GM19468 (cell line): Measurements from ENCODE around the gene LY86.
"Not testable (repeated sequence)": the region's sequence is repeated elsewhere in the genome, so short reads cannot be mapped to it uniquely, and the experiment has no call there.

Experiments used
- ATAC-seq: cut with Tn5 transposase; IDR thresholded peaks from one replicate; pipeline ENCODE4 v1.9.1; 2021; ENCODE audit warnings: mild to moderate bottlenecking, moderate library complexity, moderate number of reproducible peaks; ENCODE audit not compliant: unreplicated experiment; ENCODE audit errors: extremely low read depth

Gene LY86

GRCh38 chr6:6592826-6593475 lies 4.4 kb downstream of the LY86 start:
- no peak for ATAC-seq

GRCh38 chr6:6593867-6594468 lies 5.4 kb downstream of the LY86 start:
- ATAC-seq, result no peak

- no peak for ATAC-seq
These were observed 6.5 kb downstream of the LY86 start for GRCh38 chr6:6595025-6595424.

GRCh38 chr6:6595952-6596351 lies 7.4 kb downstream of the LY86 start:
- no peak for ATAC-seq

- no peak for ATAC-seq
These were observed 8.2 kb downstream of the LY86 start for GRCh38 chr6:6596529-6597328.

GRCh38 chr6:6597682-6598081 lies 9.2 kb downstream of the LY86 start:
- ATAC-seq, result no peak

- ATAC-seq, result no peak
These were observed 11.0 kb downstream of the LY86 start for GRCh38 chr6:6599468-6599873.

GRCh38 chr6:6600875-6601274 lies 12.4 kb downstream of the LY86 start:
- no peak for ATAC-seq

GRCh38 chr6:6602262-6602661 lies 13.7 kb downstream of the LY86 start:
- no peak for ATAC-seq

GRCh38 chr6:6603317-6603716 lies 14.8 kb downstream of the LY86 start:
- no peak for ATAC-seq

GRCh38 chr6:6604015-6604414 lies 15.5 kb downstream of the LY86 start:
- ATAC-seq, result no peak

GRCh38 chr6:6604566-6604965 lies 16.0 kb downstream of the LY86 start:
- ATAC-seq, result no peak

- ATAC-seq, result no peak
These were observed 17.4 kb downstream of the LY86 start for GRCh38 chr6:6605873-6606272.

- not testable (repeated sequence) for ATAC-seq
These were observed 18.0 kb downstream of the LY86 start for GRCh38 chr6:6606391-6607030.

- ATAC-seq, result no peak
These were observed 20.9 kb downstream of the LY86 start for GRCh38 chr6:6609450-6609849.

- peak; percentile 74 for ATAC-seq
These were observed 21.6 kb downstream of the LY86 start for GRCh38 chr6:6610031-6610591.

- ATAC-seq, result no peak
These were observed 23.0 kb downstream of the LY86 start for GRCh38 chr6:6611486-6611885.

- no peak for ATAC-seq
These were observed 23.8 kb downstream of the LY86 start for GRCh38 chr6:6612308-6612707.

- not testable (repeated sequence) for ATAC-seq
These were observed 24.7 kb downstream of the LY86 start for GRCh38 chr6:6613103-6613718.
